K562 treated with DMSO at 1 percent for 48 hours (cell line): Measurements from ENCODE around the gene ALKBH3. TPM values are rescaled to one million over a fixed set of nuclear protein-coding genes. Genes with fewer than 3 reads are reported as not detected.

Experiments used
- total RNA-seq: library from RNA; unstranded; fragments of 300-600 nt; gene quantifications from 2 replicates; pipeline ENCODE4 v1.2.3, GENCODE V29; 2022; ENCODE audit warnings: low replicate concordance; ENCODE audit errors: extremely low read depth

The ALKBH3 gene
- total RNA-seq = not detected in 2 replicates

GRCh38 chr11:43880640-43881159 lies at the start of gene ALKBH3:
ALKBH3 (plus strand) TSS chr11:43880831; CDS start chr11:43882653, 1,822 bp downstream.

Other genes with a start within 250 kb of the ALKBH3 start
- gene HSD17B12, start 200.1 kb upstream of the ALKBH3 start, total RNA-seq = not detected in 2 replicates
- not detected in 2 replicates for gene C11orf96, start 61.8 kb downstream of the ALKBH3 start, total RNA-seq
- gene ACCSL, start 167.2 kb downstream of the ALKBH3 start, total RNA-seq = not detected in 2 replicates
- gene ACCS, start 185.4 kb downstream of the ALKBH3 start, total RNA-seq = not detected in 2 replicates
- not detected in 2 replicates for gene EXT2, start 214.8 kb downstream of the ALKBH3 start, total RNA-seq